Fibroblast of lung (primary cell): ENCODE measurements around the gene LRRFIP1.

Experiments used
- EZH2 ChIP-seq: IDR thresholded peaks from 2 replicates; pipeline ENCODE4 v1.5.1; 2012; ENCODE audit warnings: low read length, control low read depth, mild to moderate bottlenecking; ENCODE audit errors: missing control alignments
- TF ChIP-seq, protein P1 (sequence below), 2 donors: IDR thresholded peaks in 1 of 2; conservative IDR thresholded peaks in 1 of 2; 1 replicate in 1 of 2; 2 replicates in 1 of 2; pipeline ENCODE4 v1.5.1; 2011 to 2012; ENCODE audit warnings: low read length in 2 of 2, control low read depth in 1 of 2, inconsistent platforms in 1 of 2, low read depth in 1 of 2, mild to moderate bottlenecking in 1 of 2

DNA sequence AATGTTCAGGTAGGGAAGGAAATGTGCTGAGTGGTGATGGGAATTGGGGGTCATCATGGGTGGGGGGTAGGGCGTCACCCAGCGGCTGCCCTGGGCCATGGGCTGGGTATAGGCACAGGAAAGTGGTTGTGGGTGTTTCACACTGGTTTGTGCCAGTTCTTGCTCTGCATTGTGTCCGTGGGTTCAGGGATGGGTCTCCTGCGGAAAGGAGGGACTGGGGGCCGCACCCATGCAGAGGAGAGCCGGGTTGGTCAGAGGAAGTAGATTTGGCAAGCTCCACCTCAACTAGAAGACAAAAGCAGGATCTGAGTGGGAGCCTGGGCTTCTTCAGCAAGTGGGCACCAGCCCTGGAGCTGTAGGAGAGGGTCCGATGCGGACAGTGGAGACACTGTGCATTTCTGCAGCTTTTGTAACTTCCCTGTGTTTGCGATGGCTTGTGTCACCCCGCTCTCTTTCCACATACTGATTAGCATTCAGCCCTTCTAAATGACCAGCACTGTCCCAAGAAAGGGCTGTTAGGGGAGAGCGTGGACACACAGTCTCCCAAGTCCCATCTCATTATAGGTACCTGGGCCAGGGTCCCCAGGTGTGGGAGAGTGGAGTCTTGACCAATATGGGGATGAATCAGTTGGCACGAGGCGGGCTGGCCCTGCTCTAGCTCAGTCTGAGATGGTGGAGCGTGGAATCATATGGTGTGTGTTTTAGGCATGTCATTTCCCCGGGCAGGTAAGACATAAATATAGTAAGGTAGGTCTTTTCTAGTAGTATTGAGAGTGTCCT lies 67.2 kb downstream of the LRRFIP1 start:
- TF ChIP-seq, protein P1, sequence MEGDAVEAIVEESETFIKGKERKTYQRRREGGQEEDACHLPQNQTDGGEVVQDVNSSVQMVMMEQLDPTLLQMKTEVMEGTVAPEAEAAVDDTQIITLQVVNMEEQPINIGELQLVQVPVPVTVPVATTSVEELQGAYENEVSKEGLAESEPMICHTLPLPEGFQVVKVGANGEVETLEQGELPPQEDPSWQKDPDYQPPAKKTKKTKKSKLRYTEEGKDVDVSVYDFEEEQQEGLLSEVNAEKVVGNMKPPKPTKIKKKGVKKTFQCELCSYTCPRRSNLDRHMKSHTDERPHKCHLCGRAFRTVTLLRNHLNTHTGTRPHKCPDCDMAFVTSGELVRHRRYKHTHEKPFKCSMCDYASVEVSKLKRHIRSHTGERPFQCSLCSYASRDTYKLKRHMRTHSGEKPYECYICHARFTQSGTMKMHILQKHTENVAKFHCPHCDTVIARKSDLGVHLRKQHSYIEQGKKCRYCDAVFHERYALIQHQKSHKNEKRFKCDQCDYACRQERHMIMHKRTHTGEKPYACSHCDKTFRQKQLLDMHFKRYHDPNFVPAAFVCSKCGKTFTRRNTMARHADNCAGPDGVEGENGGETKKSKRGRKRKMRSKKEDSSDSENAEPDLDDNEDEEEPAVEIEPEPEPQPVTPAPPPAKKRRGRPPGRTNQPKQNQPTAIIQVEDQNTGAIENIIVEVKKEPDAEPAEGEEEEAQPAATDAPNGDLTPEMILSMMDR (conservative IDR thresholded peaks at IDR 0.05 in 1 of 2, IDR thresholded peaks at IDR 0.05 in 1 of 2; ENCODE audit: low read depth in 1 of 2, low read length in 2 of 2) = no peak
- no peak for TF ChIP-seq EZH2
